HG03135 (cell line): ENCODE data around the gene MYO15A.
A peak's percentile ranks its signal among the peaks of the same experiment; 100 is the strongest.

ENCODE experiments used
- ATAC-seq: cut with Tn5 transposase; IDR thresholded peaks from one replicate; pipeline ENCODE4 v1.9.1; 2021; ENCODE audit warnings: mild to moderate bottlenecking, moderate library complexity; ENCODE audit not compliant: unreplicated experiment

MYO15A gene

DNA sequence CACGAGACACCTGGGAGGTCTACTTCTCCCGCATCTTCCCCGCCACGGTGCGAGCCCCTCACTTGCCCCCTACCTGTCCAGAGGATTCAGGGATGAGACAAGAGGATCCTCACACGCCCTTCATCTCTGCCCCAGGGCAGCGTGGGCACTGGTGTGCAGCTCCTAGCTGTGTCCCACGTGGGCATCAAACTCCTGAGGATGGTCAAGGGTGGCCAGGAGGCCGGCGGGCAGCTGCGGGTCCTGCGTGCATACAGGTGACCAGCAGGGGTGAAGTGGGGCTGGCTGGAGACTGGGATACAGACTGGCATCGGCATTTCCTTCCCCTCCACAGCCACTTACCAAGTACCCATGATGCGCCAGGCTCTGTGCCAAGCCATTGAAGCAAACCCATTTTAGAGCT is 46.6 kb downstream of the MYO15A start:
- no peak for ATAC-seq

DNA sequence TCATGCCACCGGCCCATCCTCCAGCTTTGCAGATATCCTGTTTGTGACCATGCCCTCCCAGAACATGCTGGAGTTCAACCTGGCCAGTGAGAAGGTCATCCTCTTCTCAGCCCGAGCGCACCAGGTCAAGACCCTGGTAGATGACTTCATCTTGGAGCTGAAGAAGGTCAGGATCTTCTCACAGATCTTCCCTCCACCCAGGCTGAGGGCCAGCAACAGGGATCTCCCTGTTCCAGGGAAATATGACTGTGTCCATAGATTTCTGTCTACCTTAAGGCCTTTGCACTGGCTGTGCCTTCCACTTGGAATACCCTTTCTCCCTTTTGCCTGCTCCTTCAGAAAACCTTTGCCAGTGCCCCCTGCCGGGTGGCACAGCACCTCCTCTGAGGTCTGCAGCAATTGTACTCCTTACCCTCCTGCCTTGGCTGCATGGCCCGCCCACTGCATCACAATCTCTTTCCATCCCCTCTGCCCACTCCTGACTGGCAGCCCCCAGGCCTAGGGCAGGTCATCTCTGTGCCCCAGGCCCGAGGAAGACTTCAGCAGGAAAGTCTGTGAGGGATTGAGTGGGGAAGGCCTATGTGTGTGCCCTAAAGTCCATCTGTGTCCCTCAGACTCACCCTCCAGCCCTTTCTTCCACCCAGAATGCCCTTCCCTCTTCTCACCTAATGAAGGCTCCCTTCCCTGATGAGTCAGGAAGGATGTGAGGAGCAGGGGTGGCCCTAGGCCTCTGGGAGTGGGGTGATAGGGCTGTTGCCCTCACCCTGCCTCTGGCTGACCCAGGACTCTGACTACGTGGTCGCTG is 47.8 kb downstream of the MYO15A start:
- ATAC-seq: no peak

DNA sequence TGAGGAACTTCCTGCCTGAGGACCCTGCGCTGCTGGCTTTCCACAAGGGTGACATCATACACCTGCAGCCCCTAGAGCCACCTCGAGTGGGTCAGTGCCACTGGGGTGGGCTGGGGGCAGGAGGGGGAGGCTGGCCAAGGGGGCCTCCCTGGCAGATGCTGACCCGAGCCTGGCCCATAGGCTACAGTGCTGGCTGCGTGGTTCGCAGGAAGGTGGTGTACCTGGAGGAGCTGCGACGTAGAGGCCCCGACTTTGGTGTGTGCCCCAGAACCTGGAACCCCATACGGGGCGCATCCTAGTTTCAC is 48.4 kb downstream of the MYO15A start:
- no peak for ATAC-seq

- no peak for ATAC-seq
These were observed 48.9 kb downstream of the MYO15A start for GRCh38 chr17:18157354-18157985.

- peak; percentile 55 for ATAC-seq
These were observed 49.6 kb downstream of the MYO15A start for GRCh38 chr17:18158022-18158600.

- ATAC-seq: no peak
These were observed 51.1 kb downstream of the MYO15A start for GRCh38 chr17:18159551-18160120.

DNA sequence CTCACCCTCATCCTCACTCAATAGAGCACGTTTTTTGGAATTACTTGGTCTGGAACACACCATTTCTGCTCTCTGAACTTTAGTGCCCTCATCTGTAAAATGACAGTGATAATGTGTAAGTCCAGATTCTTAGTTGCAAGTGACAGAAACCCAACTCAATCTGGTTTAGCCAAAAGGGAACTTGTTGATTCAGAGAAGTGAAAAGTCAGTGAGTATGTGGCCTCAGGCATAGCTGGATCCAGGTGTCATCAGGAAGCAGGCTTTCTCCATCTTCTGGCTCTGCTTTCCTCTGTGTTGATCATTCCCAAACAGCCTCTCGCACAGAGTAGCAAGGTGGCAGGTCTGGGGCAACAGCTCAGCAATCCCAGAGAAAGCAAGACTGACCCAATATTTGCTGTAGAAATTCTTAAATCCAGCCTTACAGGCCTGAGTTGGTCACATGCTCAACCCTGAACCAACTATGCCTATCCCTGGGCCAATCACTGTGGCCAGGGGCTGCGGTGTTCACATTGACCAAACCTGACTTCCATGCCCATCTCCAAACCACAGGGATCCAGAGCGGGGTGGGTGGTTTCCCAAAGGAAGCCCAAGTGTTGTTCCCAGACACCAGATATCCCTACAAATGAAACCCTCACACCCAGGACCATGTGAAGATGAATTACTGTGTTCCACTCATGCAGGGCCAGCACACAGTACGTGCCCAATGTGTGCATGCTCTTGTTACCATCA is 51.7 kb downstream of the MYO15A start:
- ATAC-seq: no peak

DNA sequence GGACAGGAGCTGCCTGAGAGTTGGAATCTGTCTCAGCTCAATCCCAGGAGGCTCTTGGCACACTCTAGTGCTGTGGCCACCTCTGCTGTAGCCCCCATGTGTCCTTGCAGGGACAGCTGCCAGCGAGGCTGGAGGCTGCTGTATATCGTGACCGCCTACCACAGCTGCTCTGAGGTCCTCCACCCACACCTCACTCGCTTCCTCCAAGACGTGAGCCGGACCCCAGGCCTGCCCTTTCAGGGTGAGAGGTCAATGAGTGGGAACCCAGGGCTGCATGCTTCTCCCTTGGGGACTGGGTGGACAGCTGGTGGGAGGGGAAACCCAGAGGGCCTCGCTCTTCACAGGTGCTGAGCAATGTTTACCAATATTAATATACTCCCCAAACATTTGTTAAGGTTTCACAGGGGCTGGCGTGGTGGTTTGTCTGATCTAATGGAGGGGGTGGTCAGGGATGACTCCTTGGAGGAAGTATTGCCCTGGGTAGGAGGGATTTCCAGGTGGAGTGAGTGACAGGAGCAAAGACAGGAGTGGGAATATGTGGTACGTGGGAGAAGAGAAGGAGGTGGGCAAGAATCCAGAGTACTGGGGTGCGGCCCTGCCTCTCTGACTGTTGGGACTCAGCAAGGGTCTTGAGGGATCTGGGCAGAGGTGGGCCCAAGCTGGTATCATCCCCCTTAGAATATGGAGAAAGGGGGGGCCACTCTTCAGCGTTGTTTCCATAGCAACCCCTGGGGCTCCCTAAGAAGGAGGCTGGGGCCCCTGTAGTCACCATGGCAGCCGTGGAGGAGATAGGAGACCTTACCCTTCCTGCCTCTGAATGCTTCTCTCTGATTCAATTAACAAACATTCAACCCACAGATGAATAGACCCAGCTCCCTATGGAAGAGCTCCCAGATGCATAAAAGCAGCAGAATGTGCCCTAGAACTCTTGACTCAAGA is 52.9 kb downstream of the MYO15A start:
- peak; percentile 43 for ATAC-seq

- ATAC-seq: no peak
These were observed 55.0 kb downstream of the MYO15A start for GRCh38 chr17:18163547-18163946.

- ATAC-seq: no peak
These were observed 58.3 kb downstream of the MYO15A start for GRCh38 chr17:18166894-18167293.

- no peak for ATAC-seq
These were observed 58.9 kb downstream of the MYO15A start for GRCh38 chr17:18167421-18167820.

GRCh38 chr17:18172531-18173278 is 64.1 kb downstream of the MYO15A start:
- ATAC-seq: no peak

- no peak for ATAC-seq
These were observed 65.2 kb downstream of the MYO15A start for GRCh38 chr17:18173740-18174139.

DNA sequence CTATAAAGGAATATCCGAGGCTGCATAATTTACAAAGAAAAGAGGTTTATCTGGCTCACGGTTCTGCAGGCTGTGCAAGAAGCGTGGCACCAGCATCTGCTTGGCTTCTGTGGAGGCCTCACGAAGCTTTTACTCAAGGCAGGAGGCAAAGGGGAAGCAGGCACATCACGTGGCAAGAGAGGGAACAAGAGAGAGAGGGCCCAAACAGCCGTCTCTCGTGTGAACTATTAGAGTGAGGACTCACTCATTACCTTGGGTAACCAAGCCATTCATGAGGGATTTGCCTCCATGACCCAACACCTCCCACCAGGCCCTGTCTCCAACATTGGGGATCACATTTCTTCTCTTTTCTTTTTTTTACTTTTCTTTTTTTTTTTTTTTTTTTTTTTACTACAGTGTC is 67.6 kb downstream of the MYO15A start:
- no peak for ATAC-seq

GRCh38 chr17:18177133-18177532 is 68.6 kb downstream of the MYO15A start:
- no peak for ATAC-seq

DNA sequence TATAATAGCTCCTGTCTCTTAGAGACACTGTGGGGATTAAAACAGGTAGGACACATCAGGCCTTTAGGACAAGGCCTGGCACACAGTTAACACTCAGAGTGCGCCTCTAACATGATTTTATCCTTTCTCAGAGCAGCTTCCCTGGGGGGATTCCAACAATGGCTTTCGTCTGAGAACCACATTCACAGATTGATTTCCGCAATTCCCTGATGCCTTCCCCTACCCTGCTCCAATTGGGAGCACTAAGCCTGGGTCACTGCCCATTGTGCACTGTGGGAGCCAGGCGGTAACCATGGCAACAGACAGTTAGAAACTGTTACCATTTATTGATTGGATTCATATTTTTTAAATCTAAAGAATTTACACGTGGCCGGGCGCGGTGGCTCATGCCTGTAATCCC is 69.2 kb downstream of the MYO15A start:
- ATAC-seq: no peak

- no peak for ATAC-seq
These were observed 70.6 kb downstream of the MYO15A start for GRCh38 chr17:18179196-18179595.

- no peak for ATAC-seq
These were observed 71.2 kb downstream of the MYO15A start for GRCh38 chr17:18179804-18180203.

DNA sequence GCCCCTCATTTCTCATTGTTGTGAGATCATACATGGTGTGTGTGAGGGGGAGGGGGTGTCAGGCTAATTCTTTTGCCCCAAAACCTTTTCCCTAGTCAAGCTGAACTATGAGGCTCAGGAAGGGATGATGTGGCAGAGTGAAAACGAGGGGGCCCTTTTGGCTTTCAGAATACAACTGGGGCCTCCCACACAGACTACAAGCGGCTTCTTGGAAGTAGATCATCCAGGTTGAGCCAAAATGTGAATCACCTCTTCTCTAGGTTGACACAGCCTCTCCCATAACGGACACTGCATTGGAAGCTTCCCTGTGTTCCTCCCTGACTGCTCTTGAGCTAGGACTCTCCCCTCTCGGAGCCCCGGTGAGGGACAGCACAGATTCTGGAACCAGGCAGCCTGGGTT is 72.8 kb downstream of the MYO15A start:
- no peak for ATAC-seq
